Measurements from ENCODE around the gene OR6C70.

DNA sequence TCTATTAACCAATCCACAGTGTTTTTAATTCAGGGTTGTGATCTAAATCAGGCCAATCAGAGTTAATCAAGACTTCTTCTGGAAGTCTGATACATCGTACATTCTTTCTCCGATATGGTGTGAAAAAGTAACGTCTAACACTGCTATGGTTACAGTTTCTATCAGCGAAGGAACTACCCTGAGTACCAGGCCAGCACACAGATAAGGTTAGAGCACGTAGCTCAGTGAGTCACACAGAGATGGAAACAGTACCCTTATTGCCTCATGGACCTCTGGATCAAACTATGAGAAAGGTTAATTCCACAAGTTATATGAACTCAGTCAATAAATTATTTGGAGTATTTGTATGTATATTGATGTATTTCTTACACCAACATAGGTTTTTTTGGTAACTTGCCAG lies 25.6 kb upstream of the OR6C70 start:
- TF ChIP-seq, protein P1, sequence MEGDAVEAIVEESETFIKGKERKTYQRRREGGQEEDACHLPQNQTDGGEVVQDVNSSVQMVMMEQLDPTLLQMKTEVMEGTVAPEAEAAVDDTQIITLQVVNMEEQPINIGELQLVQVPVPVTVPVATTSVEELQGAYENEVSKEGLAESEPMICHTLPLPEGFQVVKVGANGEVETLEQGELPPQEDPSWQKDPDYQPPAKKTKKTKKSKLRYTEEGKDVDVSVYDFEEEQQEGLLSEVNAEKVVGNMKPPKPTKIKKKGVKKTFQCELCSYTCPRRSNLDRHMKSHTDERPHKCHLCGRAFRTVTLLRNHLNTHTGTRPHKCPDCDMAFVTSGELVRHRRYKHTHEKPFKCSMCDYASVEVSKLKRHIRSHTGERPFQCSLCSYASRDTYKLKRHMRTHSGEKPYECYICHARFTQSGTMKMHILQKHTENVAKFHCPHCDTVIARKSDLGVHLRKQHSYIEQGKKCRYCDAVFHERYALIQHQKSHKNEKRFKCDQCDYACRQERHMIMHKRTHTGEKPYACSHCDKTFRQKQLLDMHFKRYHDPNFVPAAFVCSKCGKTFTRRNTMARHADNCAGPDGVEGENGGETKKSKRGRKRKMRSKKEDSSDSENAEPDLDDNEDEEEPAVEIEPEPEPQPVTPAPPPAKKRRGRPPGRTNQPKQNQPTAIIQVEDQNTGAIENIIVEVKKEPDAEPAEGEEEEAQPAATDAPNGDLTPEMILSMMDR (IDR thresholded peaks at IDR 0.05), result no peak
- TF ChIP-seq POLR2A (IDR thresholded peaks at IDR 0.05), result no peak

Data from testis (tissue), 2 donors.